ENCODE data around the gene SLC17A6.

DNA sequence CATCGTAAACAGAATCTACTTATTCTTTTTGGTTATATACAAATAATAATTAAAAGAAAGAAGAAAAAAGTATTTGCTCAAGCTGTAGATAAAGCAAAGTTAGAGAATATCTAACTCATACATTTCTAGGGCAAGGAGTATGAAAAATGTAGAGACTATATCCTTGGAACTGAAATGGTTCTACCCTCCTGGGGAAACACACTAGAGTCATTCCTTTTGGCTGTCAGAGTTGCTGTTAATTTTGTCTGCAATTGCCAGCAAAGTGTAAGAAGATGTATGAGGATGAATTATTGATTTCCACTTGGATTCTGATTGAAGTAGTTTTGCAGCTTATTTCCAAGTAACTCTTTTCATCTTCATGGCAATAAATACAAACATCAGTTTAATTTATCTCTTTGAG is 69.1 kb downstream of the SLC17A6 start:
- TF ChIP-seq, protein P1, sequence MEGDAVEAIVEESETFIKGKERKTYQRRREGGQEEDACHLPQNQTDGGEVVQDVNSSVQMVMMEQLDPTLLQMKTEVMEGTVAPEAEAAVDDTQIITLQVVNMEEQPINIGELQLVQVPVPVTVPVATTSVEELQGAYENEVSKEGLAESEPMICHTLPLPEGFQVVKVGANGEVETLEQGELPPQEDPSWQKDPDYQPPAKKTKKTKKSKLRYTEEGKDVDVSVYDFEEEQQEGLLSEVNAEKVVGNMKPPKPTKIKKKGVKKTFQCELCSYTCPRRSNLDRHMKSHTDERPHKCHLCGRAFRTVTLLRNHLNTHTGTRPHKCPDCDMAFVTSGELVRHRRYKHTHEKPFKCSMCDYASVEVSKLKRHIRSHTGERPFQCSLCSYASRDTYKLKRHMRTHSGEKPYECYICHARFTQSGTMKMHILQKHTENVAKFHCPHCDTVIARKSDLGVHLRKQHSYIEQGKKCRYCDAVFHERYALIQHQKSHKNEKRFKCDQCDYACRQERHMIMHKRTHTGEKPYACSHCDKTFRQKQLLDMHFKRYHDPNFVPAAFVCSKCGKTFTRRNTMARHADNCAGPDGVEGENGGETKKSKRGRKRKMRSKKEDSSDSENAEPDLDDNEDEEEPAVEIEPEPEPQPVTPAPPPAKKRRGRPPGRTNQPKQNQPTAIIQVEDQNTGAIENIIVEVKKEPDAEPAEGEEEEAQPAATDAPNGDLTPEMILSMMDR (IDR thresholded peaks at IDR 0.05) = no peak
- TF ChIP-seq POLR2A (IDR thresholded peaks at IDR 0.05) = no peak
- TF ChIP-seq POLR2AphosphoS5 (IDR thresholded peaks at IDR 0.05) = no peak
- TF ChIP-seq EP300 (IDR thresholded peaks at IDR 0.05) = no peak

All from suprapubic skin (tissue), 4 donors.